CD4-positive, alpha-beta T cell treated with Interleukin-15 for 1 hour (primary cell): ENCODE data around the gene ADAMTS16.

Experiments used
- DNase-seq: peaks from one replicate; pipeline ENCODE4 v3.0.0-alpha.2; 2020

The ADAMTS16 gene

GRCh38 chr5:5350101-5350500, 210.0 kb downstream of the ADAMTS16 start:
- no peak for DNase-seq

GRCh38 chr5:5351288-5351979, 211.3 kb downstream of the ADAMTS16 start:
- no peak for DNase-seq

DNA sequence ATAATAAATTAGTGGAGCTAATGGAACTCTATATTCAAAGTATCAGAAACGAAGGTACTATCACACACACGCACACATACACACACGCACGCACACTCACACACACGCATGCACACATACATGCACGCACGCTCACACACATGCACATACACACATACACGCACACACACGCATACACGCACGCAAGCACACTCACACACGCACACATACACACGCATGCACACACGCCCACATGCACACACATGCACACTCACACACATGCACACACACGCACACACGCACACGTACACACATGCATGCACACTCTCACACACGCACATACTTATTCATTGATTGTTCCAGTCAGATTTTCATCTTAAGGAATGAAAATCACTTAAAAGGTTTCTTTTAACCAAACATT, 212.5 kb downstream of the ADAMTS16 start:
- no peak for DNase-seq

- no peak for DNase-seq
Measured at GRCh38 chr5:5353681-5354080, 213.6 kb downstream of the ADAMTS16 start.

DNA sequence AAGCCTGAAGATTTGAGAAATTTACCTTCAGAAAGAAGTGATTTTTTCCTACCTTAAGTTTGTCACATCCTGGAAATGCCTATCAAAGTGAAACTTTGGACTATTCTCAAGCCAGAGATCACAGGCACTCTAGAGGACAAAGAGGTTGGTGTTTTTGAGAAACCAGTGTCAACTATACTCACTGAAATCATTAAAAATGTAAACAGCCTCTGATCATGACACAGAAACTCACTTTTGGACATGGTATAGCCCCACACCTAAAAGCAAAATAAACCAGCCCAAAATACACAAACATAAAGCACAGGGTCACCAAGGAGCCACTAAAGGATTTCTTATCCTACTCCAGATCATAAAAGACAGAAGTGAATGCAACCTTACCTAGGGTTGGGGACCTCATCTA, 216.6 kb downstream of the ADAMTS16 start:
- DNase-seq: no peak

GRCh38 chr5:5359618-5360017, 219.5 kb downstream of the ADAMTS16 start:
- no peak for DNase-seq

DNA sequence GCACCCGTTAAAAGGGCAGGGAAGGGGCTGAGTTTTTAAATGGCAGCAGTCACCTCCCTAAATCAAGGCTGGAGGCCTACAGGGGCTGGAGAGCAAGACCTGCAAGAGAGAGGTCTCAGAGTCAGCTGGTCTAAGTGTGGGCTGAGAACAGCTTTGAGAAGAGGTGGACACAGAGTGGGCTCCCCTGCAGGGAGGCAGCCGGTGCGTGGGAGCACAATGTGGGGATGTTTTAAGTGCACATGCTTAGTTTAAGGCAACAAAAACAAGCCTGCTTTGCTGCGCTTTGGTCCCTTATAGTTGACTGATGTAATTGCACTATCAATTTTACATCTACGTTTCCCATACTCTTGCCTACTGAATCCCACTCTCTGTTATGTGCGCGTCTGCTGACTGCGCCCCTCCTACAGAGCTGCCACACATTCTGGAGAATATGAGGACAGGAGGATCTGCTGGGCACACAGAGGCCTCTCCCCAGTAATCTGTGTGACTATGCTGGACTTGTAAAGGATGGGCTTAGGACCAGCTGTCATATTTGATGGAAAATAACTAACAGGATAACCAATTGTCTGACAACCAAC, 220.3 kb downstream of the ADAMTS16 start:
- no peak for DNase-seq

DNA sequence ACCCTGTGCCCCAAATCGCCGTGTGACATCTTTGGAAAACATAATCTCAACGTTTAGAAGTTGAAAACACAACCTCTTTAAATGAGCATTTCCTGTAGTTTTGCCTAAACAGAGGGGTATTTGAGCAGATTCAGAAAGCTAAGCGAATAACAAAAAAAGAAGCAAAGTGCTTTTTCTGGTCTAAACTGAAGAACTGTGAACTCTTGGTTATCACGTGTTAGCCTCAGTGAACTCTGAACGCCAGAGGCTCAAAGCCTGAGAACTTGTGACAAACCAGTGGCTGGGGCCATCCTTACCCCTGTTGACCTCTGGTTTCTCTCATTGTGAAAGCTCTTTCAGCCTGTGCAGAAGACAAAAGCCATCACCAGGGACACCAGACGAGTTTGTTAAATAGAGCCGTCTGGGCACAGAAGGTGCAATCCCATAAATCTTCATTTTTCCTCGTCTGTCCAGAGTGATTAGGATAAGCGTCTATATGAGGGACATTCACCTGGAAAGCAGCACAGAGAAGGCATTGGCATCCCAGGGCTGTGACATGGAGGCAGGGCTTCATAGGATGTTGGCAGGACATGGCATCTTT, 220.9 kb downstream of the ADAMTS16 start:
- DNase-seq: no peak

- DNase-seq: no peak
Measured at GRCh38 chr5:5363045-5363444, 222.9 kb downstream of the ADAMTS16 start.

DNA sequence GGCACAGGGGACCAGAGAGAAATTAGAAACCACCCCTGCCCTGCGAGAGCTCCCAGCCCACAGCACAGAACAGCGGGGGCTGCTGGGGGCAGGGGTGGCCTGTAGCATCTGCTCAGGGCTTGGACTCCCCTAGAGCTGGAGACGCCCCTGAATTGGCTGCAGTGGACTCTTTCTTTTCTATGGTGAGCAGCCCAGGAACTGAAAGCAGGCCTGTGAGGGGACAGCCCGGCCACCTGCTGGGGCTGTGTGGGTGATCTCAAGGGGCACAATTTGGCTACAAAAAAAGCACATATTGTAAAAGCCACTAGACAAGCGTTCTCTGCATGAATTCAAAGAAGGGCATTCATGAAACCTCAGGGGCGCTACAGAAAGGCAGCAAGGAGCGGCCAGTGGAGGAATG, 224.8 kb downstream of the ADAMTS16 start:
- DNase-seq: no peak

GRCh38 chr5:5367739-5368138, 227.6 kb downstream of the ADAMTS16 start:
- DNase-seq: no peak

- no peak for DNase-seq
Measured at GRCh38 chr5:5369051-5369605, 229.0 kb downstream of the ADAMTS16 start.
